Ishikawa (cell line): ENCODE results near the gene SPTBN5.

Experiments used
- CEBPB ChIP-seq: IDR thresholded peaks from 2 replicates; pipeline ENCODE4 v1.6.1; 2012
- CREB1 ChIP-seq: IDR thresholded peaks from 2 replicates; pipeline ENCODE4 v1.6.1; 2012; ENCODE audit warnings: low read depth
- EGR1 ChIP-seq: IDR thresholded peaks from 2 replicates; pipeline ENCODE4 v1.6.1; 2012
- EP300 ChIP-seq: IDR thresholded peaks from 2 replicates; pipeline ENCODE4 v1.6.1; 2012; ENCODE audit warnings: borderline replicate concordance
- FOXM1 ChIP-seq: IDR thresholded peaks from 2 replicates; pipeline ENCODE4 v1.6.1; 2012; ENCODE audit warnings: low read depth, borderline replicate concordance
- MAX ChIP-seq: IDR thresholded peaks from 2 replicates; pipeline ENCODE4 v1.6.1; 2012
- NFIC ChIP-seq: IDR thresholded peaks from 2 replicates; pipeline ENCODE4 v1.6.1; 2012
- RAD21 ChIP-seq: IDR thresholded peaks from 2 replicates; pipeline ENCODE4 v1.6.1; 2012; ENCODE audit warnings: low read depth
- TAF1 ChIP-seq: IDR thresholded peaks from 2 replicates; pipeline ENCODE4 v1.6.1; 2012; ENCODE audit warnings: low read depth, mild to moderate bottlenecking
- TCF12 ChIP-seq: IDR thresholded peaks from 2 replicates; pipeline ENCODE4 v1.6.1; 2012; ENCODE audit warnings: low read depth
- TEAD4 ChIP-seq: IDR thresholded peaks from 2 replicates; pipeline ENCODE4 v1.6.1; 2012
- USF1 ChIP-seq: IDR thresholded peaks from 2 replicates; pipeline ENCODE4 v1.6.1; 2012
- YY1 ChIP-seq: IDR thresholded peaks from 2 replicates; pipeline ENCODE4 v1.6.1; 2012; ENCODE audit warnings: low read depth
- ZBTB7A ChIP-seq: IDR thresholded peaks from 2 replicates; pipeline ENCODE4 v1.6.1; 2012; ENCODE audit warnings: low read depth
- TF ChIP-seq, protein P1 (sequence below): IDR thresholded peaks from 2 replicates; pipeline ENCODE4 v1.6.1; 2012; ENCODE audit warnings: low read depth, mild to moderate bottlenecking

Gene SPTBN5

DNA sequence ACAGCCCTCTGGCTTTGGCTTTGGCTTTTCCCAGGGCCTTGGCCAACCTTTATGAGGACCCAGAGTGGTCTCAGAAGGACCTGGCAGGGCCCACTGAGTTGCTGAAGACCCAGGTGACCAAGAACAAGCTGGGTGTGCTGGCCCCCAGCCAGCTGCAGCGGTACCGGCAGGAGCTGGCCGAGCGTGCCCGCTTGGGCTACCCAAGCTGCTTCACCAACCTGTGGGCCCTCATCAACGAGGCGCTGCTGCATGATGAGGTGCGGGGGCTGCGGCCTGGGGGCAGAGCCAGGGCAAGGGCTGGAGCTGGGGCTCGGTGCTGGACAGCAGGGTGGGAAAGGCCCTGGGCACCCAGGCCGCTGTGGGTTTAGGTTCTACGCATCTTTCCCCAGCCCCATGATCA, 49.0 kb downstream of the SPTBN5 start:
- no peak for TF ChIP-seq TAF1
- no peak for TF ChIP-seq YY1
- no peak for TF ChIP-seq MAX

- no peak for TF ChIP-seq ZBTB7A
- no peak for TF ChIP-seq EP300
- TF ChIP-seq TCF12 = no peak
- TF ChIP-seq FOXM1 = no peak
- TF ChIP-seq TEAD4 = no peak
- TF ChIP-seq TAF1 = no peak
- TF ChIP-seq CEBPB = no peak
Measured at GRCh38 chr15:41843571-41843970, 50.3 kb downstream of the SPTBN5 start.

GRCh38 chr15:41842229-41842628, 51.6 kb downstream of the SPTBN5 start:
- TF ChIP-seq TEAD4 (no peak), ZBTB7A (no peak), EGR1 (no peak), NFIC (no peak), CREB1 (no peak), FOXM1 (no peak), RAD21 (no peak), USF1 (no peak), MAX (no peak)

- TF ChIP-seq MAX (no peak), EP300 (no peak), USF1 (no peak), FOXM1 (no peak), RAD21 (no peak)
Measured at GRCh38 chr15:41841131-41841530, 52.7 kb downstream of the SPTBN5 start.

GRCh38 chr15:41840673-41841072, 53.2 kb downstream of the SPTBN5 start:
- TF ChIP-seq CEBPB = no peak
- TF ChIP-seq MAX = no peak
- TF ChIP-seq USF1 = no peak
- TF ChIP-seq RAD21 = no peak
- TF ChIP-seq NFIC = no peak
- TF ChIP-seq TEAD4 = no peak
- TF ChIP-seq EP300 = no peak
- no peak for TF ChIP-seq ZBTB7A
- TF ChIP-seq, protein P1, sequence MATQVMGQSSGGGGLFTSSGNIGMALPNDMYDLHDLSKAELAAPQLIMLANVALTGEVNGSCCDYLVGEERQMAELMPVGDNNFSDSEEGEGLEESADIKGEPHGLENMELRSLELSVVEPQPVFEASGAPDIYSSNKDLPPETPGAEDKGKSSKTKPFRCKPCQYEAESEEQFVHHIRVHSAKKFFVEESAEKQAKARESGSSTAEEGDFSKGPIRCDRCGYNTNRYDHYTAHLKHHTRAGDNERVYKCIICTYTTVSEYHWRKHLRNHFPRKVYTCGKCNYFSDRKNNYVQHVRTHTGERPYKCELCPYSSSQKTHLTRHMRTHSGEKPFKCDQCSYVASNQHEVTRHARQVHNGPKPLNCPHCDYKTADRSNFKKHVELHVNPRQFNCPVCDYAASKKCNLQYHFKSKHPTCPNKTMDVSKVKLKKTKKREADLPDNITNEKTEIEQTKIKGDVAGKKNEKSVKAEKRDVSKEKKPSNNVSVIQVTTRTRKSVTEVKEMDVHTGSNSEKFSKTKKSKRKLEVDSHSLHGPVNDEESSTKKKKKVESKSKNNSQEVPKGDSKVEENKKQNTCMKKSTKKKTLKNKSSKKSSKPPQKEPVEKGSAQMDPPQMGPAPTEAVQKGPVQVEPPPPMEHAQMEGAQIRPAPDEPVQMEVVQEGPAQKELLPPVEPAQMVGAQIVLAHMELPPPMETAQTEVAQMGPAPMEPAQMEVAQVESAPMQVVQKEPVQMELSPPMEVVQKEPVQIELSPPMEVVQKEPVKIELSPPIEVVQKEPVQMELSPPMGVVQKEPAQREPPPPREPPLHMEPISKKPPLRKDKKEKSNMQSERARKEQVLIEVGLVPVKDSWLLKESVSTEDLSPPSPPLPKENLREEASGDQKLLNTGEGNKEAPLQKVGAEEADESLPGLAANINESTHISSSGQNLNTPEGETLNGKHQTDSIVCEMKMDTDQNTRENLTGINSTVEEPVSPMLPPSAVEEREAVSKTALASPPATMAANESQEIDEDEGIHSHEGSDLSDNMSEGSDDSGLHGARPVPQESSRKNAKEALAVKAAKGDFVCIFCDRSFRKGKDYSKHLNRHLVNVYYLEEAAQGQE = no peak
- no peak for TF ChIP-seq EGR1

- TF ChIP-seq, protein P1 = no peak
- no peak for TF ChIP-seq MAX
- no peak for TF ChIP-seq YY1
- TF ChIP-seq EGR1 = no peak
- no peak for TF ChIP-seq RAD21
- no peak for TF ChIP-seq TAF1
- no peak for TF ChIP-seq USF1
- TF ChIP-seq TCF12 = no peak
- no peak for TF ChIP-seq TEAD4
- TF ChIP-seq ZBTB7A = no peak
- no peak for TF ChIP-seq FOXM1
Measured at GRCh38 chr15:41839781-41840491, 53.9 kb downstream of the SPTBN5 start.
